ENCODE measurements around the gene ZNF296. TPM values are rescaled to one million over a fixed set of nuclear protein-coding genes. Genes with fewer than 3 reads are reported as not detected.

Gene ZNF296
- total RNA-seq, 1 donor from 2014 or later: 3.0 TPM

- DNase-seq (ENCODE audit: low read depth) (no peak), FAIRE-seq (no peak)
- H3K27me3 Mint-ChIP-seq (ENCODE audit: low read depth, unreplicated experiment): no peaks in the 10 kb centered on the region
- Histone ChIP-seq H3K79me2 (ENCODE audit: insufficient read depth, low read length) (peaks cover 37% of the 10 kb centered on the region), H3K9me3 (ENCODE audit: insufficient read depth, low read depth, low read length) (no peaks in the 10 kb centered on the region), H3K4me3 (ENCODE audit: insufficient read depth, low read depth, low read length) (no peak overlapping the region), H3K27ac (ENCODE audit: low read depth, low read length) (no peak overlapping the region), H2AFZ (ENCODE audit: low read depth, low read length) (no peak overlapping the region), H3K36me3 (ENCODE audit: insufficient read depth, low read length) (peaks cover 17% of the 10 kb centered on the region), H3K27me3 (ENCODE audit: insufficient read depth, low read length) (no peaks in the 10 kb centered on the region), H3K4me2 (ENCODE audit: low read length) (no peak overlapping the region), H3K9ac (ENCODE audit: low read length) (no peak overlapping the region), H4K20me1 (ENCODE audit: insufficient read depth, low read length) (peaks cover 30% of the 10 kb centered on the region), H3K4me1 (ENCODE audit: insufficient read depth, low read length) (peaks cover 11% of the 10 kb centered on the region)
- H3K27ac Mint-ChIP-seq (ENCODE audit: unreplicated experiment): peak overlapping the region; percentile 34
- no peaks in the 10 kb centered on the region for H3K9me3 Mint-ChIP-seq (ENCODE audit: unreplicated experiment)
- TF ChIP-seq EZH2 (IDR thresholded peaks at IDR 0.05; ENCODE audit: insufficient read depth, low read length): no peak
- no peak for TF ChIP-seq CTCF (IDR thresholded peaks at IDR 0.05; ENCODE audit: insufficient read depth, low read depth, low read length)
- H3K36me3 Mint-ChIP-seq (ENCODE audit: low read depth, unreplicated experiment): peaks cover 19% of the 10 kb centered on the region
- H3K4me1 Mint-ChIP-seq (ENCODE audit: low read depth, unreplicated experiment): peaks cover 14% of the 10 kb centered on the region
- no peak overlapping the region for H3K4me3 Mint-ChIP-seq (ENCODE audit: unreplicated experiment)
These were observed 38.7 kb downstream of the ZNF296 start for GRCh38 chr19:45037393-45038169.

- H3K9me3 Mint-ChIP-seq (ENCODE audit: unreplicated experiment): peaks cover 2% of the 10 kb centered on the region
- peaks cover 5% of the 10 kb centered on the region for H3K36me3 ChIP-seq (ENCODE audit: insufficient read depth, low read length)
- no peak overlapping the region for H3K4me2 ChIP-seq (ENCODE audit: low read length)
- no peak overlapping the region for H3K9ac ChIP-seq (ENCODE audit: low read length)
- H3K79me2 ChIP-seq (ENCODE audit: insufficient read depth, low read length): peaks cover 20% of the 10 kb centered on the region
- FAIRE-seq: no peak
- no peak for DNase-seq (ENCODE audit: low read depth)
- H3K27ac ChIP-seq (ENCODE audit: low read depth, low read length): no peak overlapping the region
- H3K27me3 Mint-ChIP-seq (ENCODE audit: low read depth, unreplicated experiment): no peaks in the 10 kb centered on the region
- H3K27me3 ChIP-seq (ENCODE audit: insufficient read depth, low read length): no peaks in the 10 kb centered on the region
- no peak overlapping the region for H3K4me3 Mint-ChIP-seq (ENCODE audit: unreplicated experiment)
- TF ChIP-seq CTCF (IDR thresholded peaks at IDR 0.05; ENCODE audit: insufficient read depth, low read depth, low read length): no peak
- no peak for TF ChIP-seq EZH2 (IDR thresholded peaks at IDR 0.05; ENCODE audit: insufficient read depth, low read length)
- H3K27ac Mint-ChIP-seq (ENCODE audit: unreplicated experiment): no peak overlapping the region
- peaks cover 11% of the 10 kb centered on the region for H3K4me1 ChIP-seq (ENCODE audit: insufficient read depth, low read length)
- H3K9me3 ChIP-seq (ENCODE audit: insufficient read depth, low read depth, low read length): no peaks in the 10 kb centered on the region
- H4K20me1 ChIP-seq (ENCODE audit: insufficient read depth, low read length): peaks cover 15% of the 10 kb centered on the region
- peaks cover 18% of the 10 kb centered on the region for H3K36me3 Mint-ChIP-seq (ENCODE audit: low read depth, unreplicated experiment)
- no peak overlapping the region for H2AFZ ChIP-seq (ENCODE audit: low read depth, low read length)
- H3K4me1 Mint-ChIP-seq (ENCODE audit: low read depth, unreplicated experiment): peaks cover 4% of the 10 kb centered on the region
- no peak overlapping the region for H3K4me3 ChIP-seq (ENCODE audit: insufficient read depth, low read depth, low read length)
These were observed 40.5 kb downstream of the ZNF296 start for GRCh38 chr19:45035755-45036154.

- DNase-seq (ENCODE audit: low read depth): no peak
- no peak overlapping the region for H3K4me3 Mint-ChIP-seq (ENCODE audit: unreplicated experiment)
- H3K36me3 Mint-ChIP-seq (ENCODE audit: low read depth, unreplicated experiment): peaks cover 24% of the 10 kb centered on the region
- Histone ChIP-seq H3K36me3 (ENCODE audit: insufficient read depth, low read length) (no peaks in the 10 kb centered on the region), H3K9ac (ENCODE audit: low read length) (no peak overlapping the region), H3K4me1 (ENCODE audit: insufficient read depth, low read length) (no peaks in the 10 kb centered on the region), H3K4me3 (ENCODE audit: insufficient read depth, low read depth, low read length) (no peak overlapping the region), H4K20me1 (ENCODE audit: insufficient read depth, low read length) (no peaks in the 10 kb centered on the region), H3K4me2 (ENCODE audit: low read length) (no peak overlapping the region), H3K9me3 (ENCODE audit: insufficient read depth, low read depth, low read length) (no peaks in the 10 kb centered on the region), H3K79me2 (ENCODE audit: insufficient read depth, low read length) (no peaks in the 10 kb centered on the region), H2AFZ (ENCODE audit: low read depth, low read length) (no peak overlapping the region), H3K27ac (ENCODE audit: low read depth, low read length) (no peak overlapping the region), H3K27me3 (ENCODE audit: insufficient read depth, low read length) (no peaks in the 10 kb centered on the region)
- no peak for FAIRE-seq
- H3K27ac Mint-ChIP-seq (ENCODE audit: unreplicated experiment): no peak overlapping the region
- no peaks in the 10 kb centered on the region for H3K27me3 Mint-ChIP-seq (ENCODE audit: low read depth, unreplicated experiment)
- peaks cover 2% of the 10 kb centered on the region for H3K9me3 Mint-ChIP-seq (ENCODE audit: unreplicated experiment)
- no peaks in the 10 kb centered on the region for H3K4me1 Mint-ChIP-seq (ENCODE audit: low read depth, unreplicated experiment)
- TF ChIP-seq EZH2 (IDR thresholded peaks at IDR 0.05; ENCODE audit: insufficient read depth, low read length) (no peak), CTCF (IDR thresholded peaks at IDR 0.05; ENCODE audit: insufficient read depth, low read depth, low read length) (no peak)
These were observed 43.9 kb downstream of the ZNF296 start for GRCh38 chr19:45032421-45032820.
